HG03520 (cell line): ENCODE results near the gene PAPSS2.
"Not testable (repeated sequence)": the region's sequence is repeated elsewhere in the genome, so short reads cannot be mapped to it uniquely, and the experiment has no call there.

Experiments used
- ATAC-seq: cut with Tn5 transposase; IDR thresholded peaks from one replicate; pipeline ENCODE4 v1.9.1; 2021; ENCODE audit warnings: mild to moderate bottlenecking, moderate library complexity; ENCODE audit not compliant: unreplicated experiment

PAPSS2 gene

DNA sequence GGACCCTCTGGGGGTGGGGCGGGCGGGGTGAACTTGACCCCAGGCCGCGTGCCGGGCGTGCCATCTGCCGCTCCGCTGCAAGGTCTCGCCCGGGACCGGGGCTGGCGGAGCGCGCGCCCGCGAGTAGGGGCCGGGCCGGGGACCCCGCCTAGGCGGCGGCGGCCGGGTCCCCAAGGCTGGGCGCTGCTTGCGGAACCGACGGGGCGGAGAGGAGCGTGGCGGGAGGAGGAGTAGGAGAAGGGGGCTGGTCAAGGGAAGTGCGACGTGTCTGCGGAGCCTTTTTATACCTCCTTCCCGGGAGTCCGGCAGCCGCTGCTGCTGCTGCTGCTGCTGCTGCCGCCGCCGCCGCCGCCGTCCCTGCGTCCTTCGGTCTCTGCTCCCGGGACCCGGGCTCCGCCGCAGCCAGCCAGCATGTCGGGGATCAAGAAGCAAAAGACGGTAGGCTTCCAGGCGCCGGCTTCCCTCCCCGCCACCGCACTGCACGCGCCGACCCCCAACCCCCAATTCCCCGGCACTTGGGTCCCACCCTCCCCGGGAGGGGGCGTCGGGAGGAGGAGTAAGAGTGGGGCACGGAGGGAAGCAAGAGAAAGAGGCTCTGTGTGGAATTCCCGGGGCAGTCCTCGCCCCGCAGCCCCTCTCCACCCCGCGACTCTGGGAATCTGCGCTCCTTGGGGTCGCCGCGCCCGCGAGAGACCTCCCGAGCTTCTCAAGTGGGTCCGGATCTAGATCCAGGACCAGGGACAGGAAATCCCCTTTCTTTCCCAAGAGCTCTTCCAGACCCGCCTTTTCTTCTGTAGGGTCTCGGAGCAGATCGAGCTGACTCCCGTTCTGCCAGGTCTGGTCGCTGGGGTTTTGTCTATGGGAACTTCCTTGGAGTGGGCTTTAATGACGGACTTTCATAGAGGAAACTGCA, at the start of gene PAPSS2:
Gene PAPSS2, plus strand, starts transcription at position 308 of the 913 bp plus-strand sequence. Its CDS starts 104 bp downstream, at position 412.
- no peak for ATAC-seq

DNA sequence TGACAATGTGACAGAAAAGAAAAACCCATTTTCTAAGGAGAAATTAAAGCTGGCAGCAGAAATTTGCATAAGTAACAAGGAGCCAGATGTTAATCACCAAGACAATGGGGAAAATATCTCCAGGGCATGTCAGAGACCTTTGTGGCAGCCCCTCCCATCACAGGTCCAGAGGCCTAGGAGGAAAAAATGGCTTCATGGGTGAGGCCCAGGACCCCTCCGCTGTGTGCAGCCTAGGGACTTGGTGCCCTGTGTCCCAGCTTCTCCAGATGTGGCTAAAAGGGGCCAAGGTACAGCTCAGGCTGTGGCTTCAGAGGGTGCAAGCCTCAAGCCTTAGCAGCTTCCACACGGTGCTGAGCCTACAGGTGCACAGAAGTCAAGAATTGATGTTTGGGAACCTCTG, 48.3 kb upstream of the PAPSS2 start:
- ATAC-seq, result not testable (repeated sequence)

DNA sequence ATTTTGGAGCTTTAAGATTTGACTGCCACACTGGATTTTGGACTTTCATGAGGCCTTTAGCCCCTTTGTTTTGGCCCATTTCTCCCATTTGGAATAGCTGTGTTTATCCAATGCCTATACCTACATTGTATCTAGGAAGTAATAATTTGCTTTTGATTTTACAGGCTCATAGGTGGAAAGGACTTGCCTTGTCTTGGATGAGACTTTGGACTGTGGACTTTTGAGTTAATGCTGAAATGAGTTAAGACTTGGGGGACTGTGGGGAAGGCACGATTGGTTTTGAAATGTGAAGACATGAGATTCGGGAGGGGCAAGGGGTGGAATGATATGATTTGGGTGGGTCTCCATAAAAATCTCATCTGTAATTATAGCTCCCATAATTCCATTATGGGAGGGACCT, 47.6 kb upstream of the PAPSS2 start:
- no peak for ATAC-seq

DNA sequence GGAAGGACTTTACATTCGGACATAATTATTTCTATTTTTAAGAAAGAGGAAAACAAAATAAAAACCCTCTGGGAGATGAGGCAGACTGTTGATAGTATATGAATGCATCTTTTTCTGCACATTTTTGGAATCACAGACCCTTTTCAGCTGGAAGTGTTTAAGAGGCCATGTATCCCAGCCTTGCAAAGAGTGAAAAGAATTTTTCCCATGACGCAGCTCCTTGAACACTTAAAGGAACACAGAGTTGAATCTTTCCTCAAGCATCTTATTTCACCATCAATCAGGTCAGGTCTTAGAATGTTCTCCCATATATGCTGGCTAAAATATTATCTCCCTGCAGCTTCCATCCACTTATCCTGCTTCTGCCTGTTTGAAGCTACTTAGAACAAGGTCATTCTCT, 45.9 kb upstream of the PAPSS2 start:
- no peak for ATAC-seq

DNA sequence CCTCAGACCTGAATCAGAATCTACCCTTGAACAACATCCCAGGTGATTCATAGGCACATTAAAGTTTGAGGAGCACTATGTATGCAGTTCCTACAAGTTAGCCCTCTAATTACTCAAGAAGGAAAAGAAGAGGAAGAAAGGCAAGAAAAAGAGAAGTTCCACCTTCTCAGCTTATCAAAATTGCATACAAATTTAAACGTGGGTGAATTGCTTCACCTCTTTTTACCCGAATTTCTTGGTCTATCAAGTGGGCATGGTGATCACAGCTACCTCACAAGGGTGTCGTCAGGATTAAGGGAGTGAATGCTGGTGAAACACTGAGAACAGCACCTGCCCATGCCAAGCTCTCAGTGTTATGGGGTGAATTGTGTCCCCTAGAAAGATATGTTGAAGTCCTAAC, 43.8 kb upstream of the PAPSS2 start:
- ATAC-seq, result no peak

DNA sequence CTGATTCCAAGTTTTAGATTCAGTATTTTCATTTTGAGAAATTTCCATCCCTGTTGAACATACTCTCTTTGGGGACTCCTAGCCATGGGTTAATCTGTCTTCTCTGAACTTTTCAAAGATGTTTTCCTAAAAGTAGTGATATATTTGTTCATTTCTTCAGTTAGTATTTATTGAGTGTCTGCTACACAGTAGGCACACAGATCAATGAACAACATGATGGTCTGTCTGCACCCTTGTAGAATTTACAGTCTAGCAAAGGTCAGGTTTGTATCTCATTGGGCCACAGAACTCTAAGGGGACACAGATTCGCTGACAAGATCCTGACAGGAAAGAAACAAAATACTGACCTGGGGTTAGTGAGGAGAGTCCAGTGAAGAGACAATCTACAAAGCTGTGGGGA, 42.2 kb upstream of the PAPSS2 start:
- ATAC-seq, result no peak

DNA sequence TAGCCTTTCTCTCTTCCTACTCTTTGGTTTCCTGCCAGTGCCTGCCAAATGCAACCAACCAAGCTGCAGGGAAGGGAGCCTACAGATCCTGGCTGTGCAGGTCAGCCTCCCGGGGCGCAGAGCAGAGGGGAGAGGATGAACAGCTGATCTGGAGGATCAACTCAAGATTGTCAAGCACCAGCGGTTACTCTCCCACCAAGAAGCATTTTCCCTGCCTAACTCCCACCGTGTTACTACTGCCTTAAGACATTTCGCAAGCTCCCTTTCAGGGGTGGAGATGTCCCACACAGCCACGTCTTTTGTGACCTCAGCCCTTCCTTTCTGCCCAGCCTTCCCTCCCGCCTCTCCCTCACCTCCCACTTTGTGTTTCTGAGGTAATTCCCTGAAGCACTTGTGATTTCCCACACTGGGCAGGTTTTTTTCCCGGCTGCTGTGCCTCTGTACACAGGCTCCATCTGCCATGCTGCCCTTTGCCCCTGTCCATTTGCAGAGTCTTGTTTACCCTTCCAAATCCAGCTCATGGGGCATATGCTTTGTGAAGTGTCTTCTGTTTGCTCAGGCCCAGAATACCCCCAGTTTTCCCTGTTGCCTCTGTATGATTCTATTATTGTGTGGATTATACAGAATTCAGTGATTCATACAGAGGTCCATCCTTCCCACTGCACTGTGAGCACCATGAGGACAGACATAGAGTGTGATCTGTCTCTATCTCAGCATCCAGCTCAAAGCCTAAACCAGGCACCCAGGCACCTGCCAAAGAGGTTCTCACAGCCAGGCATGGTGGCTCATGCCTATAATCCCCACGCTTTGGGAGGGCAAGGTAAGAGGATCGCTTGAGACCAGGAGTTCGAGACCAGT, 40.9 kb upstream of the PAPSS2 start:
- no peak for ATAC-seq

DNA sequence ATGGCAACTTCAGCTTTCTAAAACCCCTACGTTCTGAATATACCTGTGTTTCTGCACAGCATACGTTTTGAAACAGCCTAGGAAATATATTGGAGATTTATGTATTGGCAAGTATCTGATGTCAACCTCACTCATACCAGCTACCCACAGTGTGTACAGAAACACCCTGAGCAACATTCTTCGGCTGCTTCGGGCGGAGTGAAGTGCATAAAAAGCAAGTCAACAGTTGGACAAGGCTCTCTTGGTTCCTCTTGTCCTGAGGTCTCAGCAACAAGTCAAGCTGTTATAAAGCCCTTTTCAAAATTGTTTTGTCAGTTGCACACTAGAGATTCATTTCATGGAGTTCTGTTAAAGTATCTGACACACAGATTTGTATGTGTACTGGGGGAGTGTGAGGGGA, 40.0 kb upstream of the PAPSS2 start:
- ATAC-seq, result no peak

DNA sequence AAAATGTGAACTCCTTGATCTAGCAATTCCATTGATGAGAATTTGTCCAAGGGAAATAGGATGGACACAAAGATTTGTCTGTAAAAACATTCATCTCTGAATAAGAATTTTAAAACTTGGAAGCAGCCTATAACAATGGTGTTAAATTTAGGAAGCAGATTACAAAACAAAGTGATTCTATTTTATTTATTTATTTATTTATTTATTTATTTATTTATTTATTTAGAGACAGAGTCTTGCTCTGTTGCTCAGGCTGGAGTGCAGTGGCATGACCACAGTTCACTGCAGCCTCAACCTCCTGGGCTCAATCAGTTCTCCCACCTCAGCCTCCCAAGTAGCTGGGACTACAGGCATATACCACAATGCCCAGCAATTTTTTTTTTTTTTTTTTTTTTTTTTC, 38.2 kb upstream of the PAPSS2 start:
- not testable (repeated sequence) for ATAC-seq

DNA sequence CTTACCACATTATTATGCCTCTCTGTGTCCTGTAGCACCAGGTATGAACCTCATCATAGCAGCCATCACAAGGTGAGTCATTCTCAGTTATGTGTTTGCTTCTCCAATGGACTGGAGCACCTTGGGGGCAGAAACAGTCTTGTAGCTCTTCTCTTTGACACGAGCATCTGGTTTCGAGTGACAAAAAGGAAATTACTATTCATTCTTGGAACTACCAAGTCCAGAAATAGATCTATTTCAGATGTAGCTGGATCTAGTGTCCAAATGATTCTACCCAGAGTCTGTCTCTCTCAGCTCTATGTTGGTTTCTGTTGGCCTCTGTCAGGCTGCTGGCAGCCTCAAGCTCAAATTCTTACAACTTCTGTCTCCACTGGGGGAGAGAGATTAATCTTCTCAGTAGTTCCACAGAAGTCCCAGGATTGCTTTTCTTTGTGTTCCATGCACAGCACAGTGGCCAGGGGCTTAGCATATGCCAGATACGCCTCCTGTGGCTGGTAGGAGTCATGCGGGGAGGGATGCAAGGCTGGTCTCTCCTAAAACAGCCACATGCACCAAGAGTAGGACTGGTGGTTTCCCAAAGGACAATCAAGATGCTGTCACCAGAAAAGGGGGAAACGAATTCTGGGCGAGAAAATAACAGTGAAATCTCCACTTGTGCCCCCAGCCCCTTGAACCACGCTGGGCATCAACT, 37.2 kb upstream of the PAPSS2 start:
- ATAC-seq, result peak; percentile 48

DNA sequence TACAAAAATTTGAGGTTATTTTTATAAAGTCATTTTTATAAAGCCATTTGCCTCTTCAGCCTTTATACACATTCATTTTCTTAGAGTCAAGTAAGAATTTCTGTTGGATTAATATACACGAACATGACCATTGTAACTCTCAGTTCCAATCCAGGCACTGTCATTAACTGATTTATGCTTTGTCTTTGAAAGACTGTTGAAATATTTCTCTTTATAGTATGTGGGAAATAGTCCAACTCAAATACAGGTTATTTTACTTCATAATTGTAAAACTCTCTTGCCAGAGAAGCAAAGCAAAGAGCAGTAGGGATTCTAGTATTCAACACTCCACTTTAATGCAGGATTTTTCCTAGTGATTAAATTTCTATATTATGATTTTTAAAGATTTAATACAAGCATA, 36.5 kb upstream of the PAPSS2 start:
- ATAC-seq, result no peak

DNA sequence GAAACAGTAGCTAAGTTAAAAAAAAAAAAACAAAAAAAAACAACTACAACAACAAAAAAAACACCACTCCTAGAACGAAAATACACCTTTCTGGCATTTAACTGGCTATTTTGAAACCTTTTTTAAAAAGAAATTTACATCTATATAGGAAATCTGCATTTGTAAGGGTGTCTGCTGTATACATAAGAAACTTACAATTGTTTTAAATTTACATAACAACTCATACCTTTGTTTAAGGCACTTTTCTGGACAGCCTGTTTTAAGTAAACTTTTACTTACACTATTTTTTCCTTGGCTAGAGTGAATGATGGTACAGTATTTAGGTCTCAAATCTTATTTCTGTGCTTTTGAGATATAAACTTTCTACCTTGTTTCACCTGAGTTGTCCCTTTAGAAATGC, 34.0 kb upstream of the PAPSS2 start:
- ATAC-seq, result no peak

DNA sequence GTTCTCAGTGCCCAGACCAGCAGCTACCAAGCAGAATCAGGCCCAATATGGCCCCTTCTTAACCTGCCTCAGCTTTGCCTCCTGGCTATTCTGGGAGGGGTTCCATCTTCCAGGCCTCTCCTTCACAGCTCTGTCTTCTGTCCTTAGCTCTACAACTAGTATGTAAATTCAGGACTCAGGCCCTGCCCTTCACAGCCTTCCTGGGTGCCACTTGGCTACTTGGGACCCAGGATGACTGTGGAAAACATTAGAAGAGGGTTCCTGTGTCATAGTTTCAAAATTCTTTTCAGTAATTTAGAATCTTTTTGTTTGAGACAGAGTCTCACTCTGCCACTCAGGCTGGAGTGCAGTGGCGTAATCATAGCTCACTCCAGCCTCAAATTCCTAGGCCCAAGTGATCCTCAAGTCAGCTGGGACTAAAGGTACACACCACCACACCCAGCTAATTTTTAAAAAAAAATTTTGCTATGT, 33.2 kb upstream of the PAPSS2 start:
- ATAC-seq, result no peak

DNA sequence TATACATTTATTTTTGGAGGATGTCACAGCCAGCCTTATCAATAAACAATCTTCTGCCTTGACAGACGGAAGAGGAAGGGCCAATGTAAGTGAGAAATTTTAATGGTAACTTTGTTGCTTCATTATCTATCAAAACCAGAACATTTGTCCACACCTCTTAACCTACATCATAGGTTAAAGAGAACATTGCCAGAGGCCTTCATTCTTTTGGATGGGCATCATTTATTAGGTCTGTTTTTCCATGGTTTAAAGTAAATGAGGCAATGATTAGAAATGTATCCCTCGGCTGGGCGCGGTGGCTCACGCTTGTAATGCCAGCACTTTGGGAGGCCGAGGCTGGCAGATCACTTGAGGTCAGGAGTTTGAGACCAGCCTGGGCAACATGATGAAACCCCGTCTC, 29.5 kb upstream of the PAPSS2 start:
- no peak for ATAC-seq

DNA sequence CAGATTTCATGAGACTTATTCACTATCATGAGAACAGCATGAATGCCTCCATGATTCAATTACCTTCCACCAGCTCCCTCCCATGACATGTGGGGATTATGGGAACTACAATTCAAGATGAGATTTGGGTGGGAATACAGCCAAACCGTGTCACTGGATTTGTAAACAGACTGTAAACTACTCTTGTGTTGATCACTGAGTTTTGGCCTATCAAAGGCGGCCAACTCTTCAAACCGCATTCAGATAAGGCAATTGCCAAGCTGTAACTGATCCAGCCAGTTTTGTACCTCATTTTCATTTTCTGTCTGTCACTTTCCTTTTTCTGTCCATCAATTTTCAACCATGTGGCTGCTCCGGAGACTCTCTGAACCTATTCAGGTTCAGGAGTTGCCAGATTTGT, 27.2 kb upstream of the PAPSS2 start:
- no peak for ATAC-seq

DNA sequence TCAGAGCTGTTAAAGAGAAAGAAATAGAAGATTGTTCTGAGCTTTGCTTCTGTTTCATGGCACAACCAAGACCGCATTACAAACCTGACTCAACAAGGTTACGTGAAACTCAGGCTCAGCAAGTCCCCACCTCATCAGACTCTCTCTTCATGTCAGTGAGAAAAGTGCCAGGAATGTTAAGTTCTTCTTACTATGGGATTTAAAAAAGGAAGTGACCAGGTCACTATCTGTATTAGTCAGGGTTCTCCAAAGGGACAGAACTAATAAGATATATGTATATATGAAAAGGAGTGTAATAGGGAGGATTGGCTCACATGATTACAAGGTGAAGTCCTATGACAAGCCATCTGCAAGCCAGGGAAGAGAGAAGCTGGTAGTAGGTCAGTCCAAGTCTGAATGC, 25.4 kb upstream of the PAPSS2 start:
- no peak for ATAC-seq

DNA sequence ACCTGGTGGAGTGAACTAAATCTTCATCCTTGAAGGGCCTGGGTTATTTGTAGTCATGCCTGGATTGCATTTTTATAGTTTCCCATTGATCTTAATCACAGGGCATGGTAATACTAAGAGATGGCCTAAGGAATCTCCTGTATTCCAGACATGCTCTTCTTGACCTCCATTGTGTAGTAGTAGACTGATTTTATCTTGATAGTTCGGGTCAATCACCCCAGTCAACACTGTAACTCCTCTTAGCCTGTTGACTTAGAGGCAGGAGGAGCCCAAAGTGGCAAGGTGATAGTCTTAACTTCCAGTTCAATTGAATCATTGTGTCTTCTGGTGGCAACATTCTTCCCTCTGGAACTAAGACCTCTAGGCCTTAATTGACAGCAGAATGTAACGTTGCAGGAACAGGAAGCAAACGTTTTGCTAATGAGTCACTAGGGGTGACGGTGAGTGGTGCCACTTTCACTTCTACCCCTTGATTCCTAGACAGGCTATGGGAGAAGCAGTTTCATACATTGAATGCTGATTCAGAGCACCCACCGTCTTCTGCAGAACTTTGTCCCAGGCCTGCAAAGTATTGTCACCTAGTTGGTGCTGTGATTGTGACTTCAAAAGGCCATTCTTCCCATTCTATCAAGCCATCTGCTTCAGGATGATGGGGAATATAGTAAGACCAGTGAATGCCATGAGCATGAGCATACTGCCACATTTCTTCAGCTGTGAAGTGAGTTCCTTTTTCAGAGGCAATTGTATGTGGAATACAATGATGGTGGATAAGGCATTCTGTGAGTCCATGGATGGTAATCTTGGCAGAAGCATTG, 24.0 kb upstream of the PAPSS2 start:
- ATAC-seq, result no peak

DNA sequence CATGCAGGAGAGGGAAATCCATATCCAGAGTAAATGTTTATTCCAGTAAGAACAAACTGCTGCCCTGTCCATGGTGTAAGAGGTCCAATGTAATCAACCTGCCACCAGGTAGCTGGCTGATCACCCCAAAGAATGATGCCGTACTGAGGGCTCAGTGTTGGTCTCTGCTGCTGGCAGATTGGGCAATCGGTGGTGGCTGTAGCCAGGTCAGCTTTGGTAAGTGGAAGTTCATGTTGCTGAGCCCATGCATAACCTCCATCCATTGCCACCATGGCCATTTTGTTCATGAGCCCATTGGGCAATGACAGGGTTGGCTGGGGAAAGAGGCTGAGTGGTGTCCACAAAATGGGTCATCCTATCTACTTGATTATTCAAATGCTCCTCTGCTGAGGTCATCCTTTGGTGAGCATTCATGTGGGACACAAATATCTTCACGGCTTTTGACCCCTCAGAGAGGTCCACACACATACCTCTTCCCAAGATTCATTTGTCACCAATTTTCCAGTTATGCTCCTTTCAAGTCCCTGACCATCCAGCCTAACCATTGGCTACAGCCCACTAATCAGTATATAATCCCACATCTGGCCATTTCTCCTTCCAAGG, 23.3 kb upstream of the PAPSS2 start:
- no peak for ATAC-seq

DNA sequence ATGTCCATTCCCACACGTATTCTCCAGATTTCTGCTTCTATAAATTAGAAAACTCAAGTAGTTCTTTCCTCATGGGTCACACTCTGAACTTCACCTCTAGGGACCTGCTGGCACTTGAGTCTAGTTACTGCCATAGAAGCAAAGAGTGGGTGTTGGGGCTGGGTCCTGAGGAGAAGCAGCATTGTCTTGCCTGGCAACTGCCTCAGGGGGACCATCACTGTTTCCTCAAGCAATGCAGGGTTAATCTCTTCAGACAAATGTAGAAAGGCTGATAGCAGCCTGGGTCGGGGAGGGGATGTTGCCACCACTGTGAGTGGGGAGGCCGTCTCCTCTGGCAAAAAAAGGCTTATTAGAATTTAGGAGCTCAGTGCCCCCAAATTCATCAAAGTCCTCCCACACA, 20.2 kb upstream of the PAPSS2 start:
- no peak for ATAC-seq

DNA sequence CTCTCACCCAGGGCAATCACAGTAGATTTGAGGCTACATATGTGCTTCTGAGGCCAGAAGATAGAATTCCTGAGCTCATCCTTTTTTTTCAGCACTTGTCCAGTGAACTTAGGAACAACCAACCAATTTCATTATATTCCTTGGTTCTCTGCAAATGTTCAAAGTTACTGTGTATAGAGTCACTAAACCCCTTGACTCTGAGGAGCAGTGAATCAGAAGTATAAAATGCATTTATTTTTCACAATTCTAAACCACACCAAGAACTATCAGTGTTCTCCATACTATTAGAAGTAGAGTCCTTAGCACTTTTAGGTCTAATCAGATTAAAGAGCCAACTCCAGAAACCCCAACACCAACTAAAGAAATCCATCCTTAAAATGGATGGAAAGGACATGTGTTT, 19.6 kb upstream of the PAPSS2 start:
- ATAC-seq, result no peak
